Natural killer cell (primary cell): ENCODE measurements around the gene RFX3. TPM values are rescaled to one million over a fixed set of nuclear protein-coding genes. Genes with fewer than 3 reads are reported as not detected.

Experiments used
- ATAC-seq, 3 donors: fragments of 150-1000 bp in 2 of 3; fragments of 200-7000 bp in 1 of 3; cut with Tn5 transposase; 1 replicate in 1 of 3; 2 replicates in 2 of 3; pipeline ENCODE4 v1.10.0; 2021; ENCODE audit warnings: mild to moderate bottlenecking in 2 of 3, moderate library complexity in 2 of 3
- DNase-seq, 2 donors: peaks; one replicate each; pipeline versions ENCODE4 v3.0.0 to v3.0.0-alpha.2; 2013 to 2021; ENCODE audit warnings: mixed read lengths in 1 of 2
- H3K27ac ChIP-seq: one replicate; pipeline ENCODE4 v1.5.1; 2013; ENCODE audit warnings: mild to moderate bottlenecking, low read length
- H3K27me3 ChIP-seq: one replicate; pipeline ENCODE4 v1.6.1; 2013; ENCODE audit warnings: low read length; ENCODE audit not compliant: control insufficient read depth, insufficient read depth
- H3K36me3 ChIP-seq: one replicate; pipeline ENCODE4 v1.6.1; 2013; ENCODE audit warnings: low read length; ENCODE audit not compliant: control insufficient read depth, insufficient read depth
- H3K4me1 ChIP-seq: one replicate; pipeline ENCODE4 v1.6.1; 2013; ENCODE audit warnings: low read length; ENCODE audit not compliant: control insufficient read depth, insufficient read depth
- H3K4me3 ChIP-seq: one replicate; pipeline ENCODE4 v1.5.1; 2013; ENCODE audit warnings: low read length
- H3K9me3 ChIP-seq: one replicate; pipeline ENCODE4 v1.6.1; 2013; ENCODE audit warnings: low read length; ENCODE audit not compliant: control insufficient read depth, insufficient read depth
- H3K27ac Mint-ChIP-seq, 2 donors: one replicate each; pipeline ENCODE4 v1.8.0; 2022; ENCODE audit warnings: mild to moderate bottlenecking in 2 of 2, mixed read lengths in 2 of 2, moderate library complexity in 1 of 2
- H3K27me3 Mint-ChIP-seq, 2 donors: one replicate each; pipeline ENCODE4 v1.8.0; 2022; ENCODE audit warnings: low read depth in 2 of 2, mixed read lengths in 2 of 2
- H3K36me3 Mint-ChIP-seq: one replicate; pipeline ENCODE4 v1.8.0; 2022; ENCODE audit warnings: mixed read lengths
- H3K4me1 Mint-ChIP-seq, 2 donors: one replicate each; pipeline ENCODE4 v1.8.0; 2022; ENCODE audit warnings: mixed read lengths in 2 of 2
- H3K4me3 Mint-ChIP-seq: one replicate; pipeline ENCODE4 v1.8.0; 2022; ENCODE audit warnings: mild to moderate bottlenecking, moderate library complexity, mixed read lengths
- H3K9me3 Mint-ChIP-seq, 2 donors: one replicate each; pipeline ENCODE4 v1.8.0; 2022; ENCODE audit warnings: mixed read lengths in 2 of 2
- CTCF ChIP-seq: fragments of 200-600 bp; IDR thresholded peaks from one replicate; pipeline ENCODE4 v1.8.0; 2022; ENCODE audit warnings: antibody characterized with exemption
- WGBS: methylation state at CpG from one replicate; pipeline ENCODE4 v1.1.7; 2013; ENCODE audit warnings: missing lambda C conversion rate; ENCODE audit not compliant: insufficient coverage; 5-methylcytosine and 5-hydroxymethylcytosine counted together
- intact Hi-C: fragments of 100-400 bp; cut with micrococcal nuclease; formaldehyde crosslinking; loops from one replicate; pipeline ENCODE4 v1.14.2; 2022
- total RNA-seq, 4 donors: library from RNA; stranded (reverse); fragments of 120-200 nt in 1 of 4; gene quantifications; one replicate each; pipeline versions ENCODE4 v1.2.3 to v1.2.4, GENCODE V29; 2013 to 2022

Gene RFX3
- total RNA-seq, 3 donors from 2014 or later (not counting 1 experiment from before 2014, with no cell fraction given), result 24.0 to 30.6 (median 30.0) TPM

GRCh38 chr9:3359048-3359692, 166.6 kb downstream of the RFX3 start:
- no peak for ATAC-seq
- H3K27me3 Mint-ChIP-seq, result no peaks in the 10 kb centered on the region
- TF ChIP-seq CTCF, result no peak
- WGBS, result 94% methylated on average over 3 of the region's 5 CpGs
- no peaks in the 10 kb centered on the region for H3K4me1 ChIP-seq
- H3K36me3 Mint-ChIP-seq, result peaks cover 1% of the 10 kb centered on the region
- no peaks in the 10 kb centered on the region for H3K36me3 ChIP-seq
- H3K4me3 ChIP-seq, result no peak overlapping the region
- no peak overlapping the region for H3K27ac ChIP-seq
- no peaks in the 10 kb centered on the region for H3K9me3 ChIP-seq
- H3K4me3 Mint-ChIP-seq, result no peak overlapping the region
- H3K27ac Mint-ChIP-seq, result no peak overlapping the region
- intact Hi-C loops, result no loop called here
- H3K9me3 Mint-ChIP-seq, result no peaks in the 10 kb centered on the region
- no peaks in the 10 kb centered on the region for H3K27me3 ChIP-seq
- peaks cover 7 to 12% of the 10 kb centered on the region in 2 donors for H3K4me1 Mint-ChIP-seq
- no peak for DNase-seq

GRCh38 chr9:3348169-3348568, 177.6 kb downstream of the RFX3 start:
- Mint-ChIP-seq H3K36me3 (peaks cover 6% of the 10 kb centered on the region), H3K27me3 (no peaks in the 10 kb centered on the region)

GRCh38 chr9:3346549-3346948, 179.3 kb downstream of the RFX3 start:
- no peak for TF ChIP-seq CTCF
- WGBS, result 100% methylated on average over 2 of the region's 3 CpGs
- H3K4me3 ChIP-seq, result no peak overlapping the region
- ATAC-seq (no peak), DNase-seq (no peak)
- Mint-ChIP-seq H3K27me3 (no peaks in the 10 kb centered on the region), H3K4me3 (no peak overlapping the region), H3K36me3 (no peaks in the 10 kb centered on the region), H3K4me1 (peaks cover 0 to 9% of the 10 kb centered on the region in 2 donors), H3K27ac (no peak overlapping the region), H3K9me3 (no peaks in the 10 kb centered on the region)
- intact Hi-C loops, result no loop called here
- no peaks in the 10 kb centered on the region for H3K4me1 ChIP-seq
- H3K36me3 ChIP-seq, result no peaks in the 10 kb centered on the region
- H3K27me3 ChIP-seq, result no peaks in the 10 kb centered on the region
- H3K9me3 ChIP-seq, result no peaks in the 10 kb centered on the region
- H3K27ac ChIP-seq, result no peak overlapping the region

More at GRCh38 chr9:3348169-3348568, 177.6 kb downstream of the RFX3 start:
- Mint-ChIP-seq H3K9me3 (peaks cover 2% of the 10 kb centered on the region in 2 donors), H3K4me3 (no peak overlapping the region), H3K27ac (no peak overlapping the region), H3K4me1 (peaks cover 0 to 5% of the 10 kb centered on the region in 2 donors)
- no peaks in the 10 kb centered on the region for H3K36me3 ChIP-seq
- no peak for TF ChIP-seq CTCF
- no peak overlapping the region for H3K27ac ChIP-seq
- 100% methylated on average over 1 of the region's 3 CpGs for WGBS
- no peak overlapping the region for H3K4me3 ChIP-seq
- intact Hi-C loops, result no loop called here
- H3K4me1 ChIP-seq, result no peaks in the 10 kb centered on the region
- H3K9me3 ChIP-seq, result no peaks in the 10 kb centered on the region
- ATAC-seq (no peak), DNase-seq (no peak)
- no peaks in the 10 kb centered on the region for H3K27me3 ChIP-seq

- no peaks in the 10 kb centered on the region for H3K27me3 ChIP-seq
- no peaks in the 10 kb centered on the region for H3K4me1 ChIP-seq
- ATAC-seq, result no peak
- no peak overlapping the region for H3K27ac ChIP-seq
- Mint-ChIP-seq H3K36me3 (no peaks in the 10 kb centered on the region), H3K27ac (no peak overlapping the region), H3K9me3 (peaks cover 0 to 2% of the 10 kb centered on the region in 2 donors), H3K27me3 (no peaks in the 10 kb centered on the region), H3K4me3 (no peak overlapping the region), H3K4me1 (peaks cover 0 to 9% of the 10 kb centered on the region in 2 donors)
- no peaks in the 10 kb centered on the region for H3K36me3 ChIP-seq
- H3K4me3 ChIP-seq, result no peak overlapping the region
- intact Hi-C loops, result no loop called here
- no peak for DNase-seq
- TF ChIP-seq CTCF, result no peak
- no peaks in the 10 kb centered on the region for H3K9me3 ChIP-seq
Measured at GRCh38 chr9:3343671-3344070, 182.1 kb downstream of the RFX3 start.
